ENCODE results near the gene TAF4.

The TAF4 gene

GRCh38 chr20:62051144-62051543 lies 14.5 kb downstream of the TAF4 start:
- H3K9ac ChIP-seq (ENCODE audit: insufficient read length, low read depth), result no peak overlapping the region
- H3K4me1 ChIP-seq (ENCODE audit: insufficient read depth, insufficient read length), result peaks cover 27% of the 10 kb centered on the region
- H3K27me3 ChIP-seq (ENCODE audit: insufficient read depth, insufficient read length), result no peaks in the 10 kb centered on the region
- H3K4me3 ChIP-seq (ENCODE audit: insufficient read length, low read depth), result no peak overlapping the region
- H3K36me3 ChIP-seq (ENCODE audit: insufficient read depth, insufficient read length, low read length), result peaks cover 38% of the 10 kb centered on the region
- TF ChIP-seq YY1 (IDR thresholded peaks at IDR 0.05; ENCODE audit: insufficient read depth, insufficient read length), result no peak
- TF ChIP-seq SUZ12 (IDR thresholded peaks at IDR 0.05; ENCODE audit: extremely low read depth, insufficient read depth, insufficient read length), result no peak
- TF ChIP-seq ZNF274 (IDR thresholded peaks at IDR 0.05; ENCODE audit: low read depth, low read length), result no peak
- no peak for DNase-seq (ENCODE audit: low read depth, low spot score)
- H3K9me3 ChIP-seq (ENCODE audit: insufficient read depth, low read length), result peaks cover 16% of the 10 kb centered on the region; the same call in 1 of the 2 replicates

- DNase-seq (ENCODE audit: low read depth, low spot score), result no peak
- Histone ChIP-seq H3K4me3 (ENCODE audit: insufficient read length, low read depth) (no peak overlapping the region), H3K27me3 (ENCODE audit: insufficient read depth, insufficient read length) (no peaks in the 10 kb centered on the region), H3K4me1 (ENCODE audit: insufficient read depth, insufficient read length) (peaks cover 27% of the 10 kb centered on the region), H3K36me3 (ENCODE audit: insufficient read depth, insufficient read length, low read length) (peaks cover 36% of the 10 kb centered on the region), H3K9me3 (ENCODE audit: insufficient read depth, low read length) (peaks cover 10% of the 10 kb centered on the region; the same call in 1 of the 2 replicates), H3K9ac (ENCODE audit: insufficient read length, low read depth) (no peak overlapping the region)
- TF ChIP-seq ZNF274 (IDR thresholded peaks at IDR 0.05; ENCODE audit: low read depth, low read length) (no peak), SUZ12 (IDR thresholded peaks at IDR 0.05; ENCODE audit: extremely low read depth, insufficient read depth, insufficient read length) (no peak), YY1 (IDR thresholded peaks at IDR 0.05; ENCODE audit: insufficient read depth, insufficient read length) (no peak)
Observed at GRCh38 chr20:62050166-62051120, 15.2 kb downstream of the TAF4 start.

- Histone ChIP-seq H3K4me1 (ENCODE audit: insufficient read depth, insufficient read length) (peaks cover 34% of the 10 kb centered on the region), H3K36me3 (ENCODE audit: insufficient read depth, insufficient read length, low read length) (peaks cover 28% of the 10 kb centered on the region), H3K4me3 (ENCODE audit: insufficient read length, low read depth) (no peak overlapping the region), H3K9ac (ENCODE audit: insufficient read length, low read depth) (no peak overlapping the region), H3K27me3 (ENCODE audit: insufficient read depth, insufficient read length) (no peaks in the 10 kb centered on the region), H3K9me3 (ENCODE audit: insufficient read depth, low read length) (0 out of 2 replicates have a peak, but pooled peaks cover under 1% of the 10 kb centered on the region)
- no peak for DNase-seq (ENCODE audit: low read depth, low spot score)
- TF ChIP-seq YY1 (IDR thresholded peaks at IDR 0.05; ENCODE audit: insufficient read depth, insufficient read length) (no peak), ZNF274 (IDR thresholded peaks at IDR 0.05; ENCODE audit: low read depth, low read length) (no peak), SUZ12 (IDR thresholded peaks at IDR 0.05; ENCODE audit: extremely low read depth, insufficient read depth, insufficient read length) (no peak)
Observed at GRCh38 chr20:62049342-62050165, 16.1 kb downstream of the TAF4 start.

GRCh38 chr20:62048821-62049291 lies 16.8 kb downstream of the TAF4 start:
- Histone ChIP-seq H3K36me3 (ENCODE audit: insufficient read depth, insufficient read length, low read length) (peaks cover 21% of the 10 kb centered on the region), H3K4me1 (ENCODE audit: insufficient read depth, insufficient read length) (peaks cover 34% of the 10 kb centered on the region), H3K27me3 (ENCODE audit: insufficient read depth, insufficient read length) (no peaks in the 10 kb centered on the region), H3K9me3 (ENCODE audit: insufficient read depth, low read length) (no peaks in the 10 kb centered on the region), H3K4me3 (ENCODE audit: insufficient read length, low read depth) (no peak overlapping the region), H3K9ac (ENCODE audit: insufficient read length, low read depth) (no peak overlapping the region)
- TF ChIP-seq YY1 (IDR thresholded peaks at IDR 0.05; ENCODE audit: insufficient read depth, insufficient read length) (no peak), SUZ12 (IDR thresholded peaks at IDR 0.05; ENCODE audit: extremely low read depth, insufficient read depth, insufficient read length) (no peak), ZNF274 (IDR thresholded peaks at IDR 0.05; ENCODE audit: low read depth, low read length) (no peak)
- no peak for DNase-seq (ENCODE audit: low read depth, low spot score)

DNA sequence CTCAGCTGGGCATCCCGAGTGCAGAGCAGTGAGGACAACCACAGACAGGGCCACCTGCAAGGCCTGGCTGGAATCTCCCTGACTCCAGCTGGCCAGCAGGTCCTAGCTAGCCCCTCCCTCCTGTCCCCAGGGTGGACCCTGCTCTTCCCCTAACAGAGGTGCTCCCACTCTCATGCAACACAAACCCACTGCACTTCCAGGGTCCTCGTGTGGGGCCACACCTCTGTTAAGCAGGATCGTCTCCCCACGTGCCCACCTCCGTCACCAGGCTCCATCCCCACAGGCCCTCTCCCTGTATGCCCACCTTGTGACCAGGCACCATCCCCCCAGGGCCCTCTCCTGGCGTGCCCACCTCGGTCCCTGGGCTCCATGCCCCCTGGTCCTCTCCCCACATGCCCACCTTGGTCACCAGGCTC lies 17.3 kb downstream of the TAF4 start:
- Histone ChIP-seq H3K4me1 (ENCODE audit: insufficient read depth, insufficient read length) (peaks cover 37% of the 10 kb centered on the region), H3K9ac (ENCODE audit: insufficient read length, low read depth) (no peak overlapping the region), H3K36me3 (ENCODE audit: insufficient read depth, insufficient read length, low read length) (peaks cover 16% of the 10 kb centered on the region), H3K9me3 (ENCODE audit: insufficient read depth, low read length) (no peaks in the 10 kb centered on the region), H3K27me3 (ENCODE audit: insufficient read depth, insufficient read length) (no peaks in the 10 kb centered on the region), H3K4me3 (ENCODE audit: insufficient read length, low read depth) (no peak overlapping the region)
- no peak for DNase-seq (ENCODE audit: low read depth, low spot score)
- no peak for TF ChIP-seq ZNF274 (IDR thresholded peaks at IDR 0.05; ENCODE audit: low read depth, low read length)
- TF ChIP-seq YY1 (IDR thresholded peaks at IDR 0.05; ENCODE audit: insufficient read depth, insufficient read length), result no peak
- TF ChIP-seq SUZ12 (IDR thresholded peaks at IDR 0.05; ENCODE audit: extremely low read depth, insufficient read depth, insufficient read length), result no peak

- Histone ChIP-seq H3K36me3 (ENCODE audit: insufficient read depth, insufficient read length, low read length) (peaks cover 13% of the 10 kb centered on the region), H3K27me3 (ENCODE audit: insufficient read depth, insufficient read length) (no peaks in the 10 kb centered on the region), H3K9ac (ENCODE audit: insufficient read length, low read depth) (no peak overlapping the region), H3K9me3 (ENCODE audit: insufficient read depth, low read length) (no peaks in the 10 kb centered on the region), H3K4me1 (ENCODE audit: insufficient read depth, insufficient read length) (peaks cover 38% of the 10 kb centered on the region), H3K4me3 (ENCODE audit: insufficient read length, low read depth) (no peak overlapping the region)
- no peak for DNase-seq (ENCODE audit: low read depth, low spot score)
- TF ChIP-seq YY1 (IDR thresholded peaks at IDR 0.05; ENCODE audit: insufficient read depth, insufficient read length), result no peak
- TF ChIP-seq ZNF274 (IDR thresholded peaks at IDR 0.05; ENCODE audit: low read depth, low read length), result no peak
- no peak for TF ChIP-seq SUZ12 (IDR thresholded peaks at IDR 0.05; ENCODE audit: extremely low read depth, insufficient read depth, insufficient read length)
Observed at GRCh38 chr20:62047666-62048345, 17.9 kb downstream of the TAF4 start.

Measured in NT2/D1 (cell line).